Measurements from ENCODE around the gene TMEM234. TPM values are rescaled to one million over a fixed set of nuclear protein-coding genes. Genes with fewer than 3 reads are reported as not detected.

The TMEM234 gene
- total and polyA plus RNA-seq, 2 of the 8 experiments (the other 6 are each of a cell fraction or from before 2014, with no cell fraction given): 8.7 to 8.9 TPM

- TF ChIP-seq CTCF (IDR thresholded peaks at IDR 0.05; ENCODE audit: control extremely low read depth in 1 of 3, insufficient read depth in 1 of 3, low read depth in 1 of 3, low read length in 3 of 3) (no peak), MAX (IDR thresholded peaks at IDR 0.05) (no peak), RNF2 (IDR thresholded peaks at IDR 0.05; ENCODE audit: borderline replicate concordance, low read depth, low read length, missing control alignments, poor library complexity, severe bottlenecking) (no peak), CREB1 (IDR thresholded peaks at IDR 0.05) (no peak), CHD7 (IDR thresholded peaks at IDR 0.05; ENCODE audit: insufficient replicate concordance, low read length) (no peak)
These were observed 17.2 kb downstream of the TMEM234 start (continued) for GRCh38 chr1:32204943-32205361.

Data from H1 (cell line).